ENCODE results near the gene SMDT1.

Gene SMDT1

DNA sequence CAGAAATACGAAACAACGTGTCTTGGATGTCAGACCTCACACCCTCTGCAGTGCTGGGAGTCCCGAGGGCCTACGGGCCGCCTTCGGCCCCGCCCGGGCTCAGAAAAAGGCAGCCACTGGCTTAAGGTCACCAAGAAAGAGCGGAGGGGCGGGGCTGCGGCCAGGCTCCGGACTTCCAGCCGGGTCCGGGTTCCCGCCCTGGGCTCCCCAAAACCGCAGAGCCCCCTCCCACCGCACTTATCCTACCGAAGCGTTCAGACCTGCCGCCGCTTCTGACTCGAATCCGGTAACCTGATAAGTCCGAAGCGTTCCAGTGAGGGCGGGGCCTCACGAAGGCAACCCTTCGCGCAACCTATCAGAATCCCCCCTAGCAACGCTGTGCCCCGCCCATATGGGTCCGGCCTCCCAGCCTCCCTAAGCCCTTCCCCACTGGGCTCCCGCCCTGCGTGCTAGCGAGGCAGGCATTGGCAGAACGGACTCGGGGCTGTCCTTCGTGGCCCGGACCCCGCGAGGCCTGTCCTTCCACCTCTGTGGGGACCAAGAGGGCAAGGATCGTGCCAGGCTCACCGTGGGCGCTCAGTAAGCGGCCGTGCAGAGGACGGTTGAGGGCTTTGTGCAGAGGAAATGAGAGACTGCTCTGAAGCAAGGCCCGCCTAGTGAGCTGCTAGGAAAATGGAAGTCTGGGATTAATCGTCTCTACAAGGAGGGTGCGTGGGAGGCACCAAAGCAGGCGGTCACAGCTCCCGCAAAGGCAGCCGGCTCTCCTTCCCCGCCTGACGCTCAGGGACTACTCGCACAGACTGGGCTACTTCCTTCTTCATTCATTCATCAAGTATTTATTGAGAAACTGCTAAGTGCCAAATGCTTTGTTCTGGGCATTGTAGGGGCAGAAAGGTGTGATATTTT is 8.7 kb upstream of the SMDT1 start, which contains the start of gene NAGA (continued):
- TF ChIP-seq, protein P1, sequence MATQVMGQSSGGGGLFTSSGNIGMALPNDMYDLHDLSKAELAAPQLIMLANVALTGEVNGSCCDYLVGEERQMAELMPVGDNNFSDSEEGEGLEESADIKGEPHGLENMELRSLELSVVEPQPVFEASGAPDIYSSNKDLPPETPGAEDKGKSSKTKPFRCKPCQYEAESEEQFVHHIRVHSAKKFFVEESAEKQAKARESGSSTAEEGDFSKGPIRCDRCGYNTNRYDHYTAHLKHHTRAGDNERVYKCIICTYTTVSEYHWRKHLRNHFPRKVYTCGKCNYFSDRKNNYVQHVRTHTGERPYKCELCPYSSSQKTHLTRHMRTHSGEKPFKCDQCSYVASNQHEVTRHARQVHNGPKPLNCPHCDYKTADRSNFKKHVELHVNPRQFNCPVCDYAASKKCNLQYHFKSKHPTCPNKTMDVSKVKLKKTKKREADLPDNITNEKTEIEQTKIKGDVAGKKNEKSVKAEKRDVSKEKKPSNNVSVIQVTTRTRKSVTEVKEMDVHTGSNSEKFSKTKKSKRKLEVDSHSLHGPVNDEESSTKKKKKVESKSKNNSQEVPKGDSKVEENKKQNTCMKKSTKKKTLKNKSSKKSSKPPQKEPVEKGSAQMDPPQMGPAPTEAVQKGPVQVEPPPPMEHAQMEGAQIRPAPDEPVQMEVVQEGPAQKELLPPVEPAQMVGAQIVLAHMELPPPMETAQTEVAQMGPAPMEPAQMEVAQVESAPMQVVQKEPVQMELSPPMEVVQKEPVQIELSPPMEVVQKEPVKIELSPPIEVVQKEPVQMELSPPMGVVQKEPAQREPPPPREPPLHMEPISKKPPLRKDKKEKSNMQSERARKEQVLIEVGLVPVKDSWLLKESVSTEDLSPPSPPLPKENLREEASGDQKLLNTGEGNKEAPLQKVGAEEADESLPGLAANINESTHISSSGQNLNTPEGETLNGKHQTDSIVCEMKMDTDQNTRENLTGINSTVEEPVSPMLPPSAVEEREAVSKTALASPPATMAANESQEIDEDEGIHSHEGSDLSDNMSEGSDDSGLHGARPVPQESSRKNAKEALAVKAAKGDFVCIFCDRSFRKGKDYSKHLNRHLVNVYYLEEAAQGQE (tag by site-specific recombination; IDR thresholded peaks at IDR 0.05): no peak
- TF ChIP-seq, protein P2, sequence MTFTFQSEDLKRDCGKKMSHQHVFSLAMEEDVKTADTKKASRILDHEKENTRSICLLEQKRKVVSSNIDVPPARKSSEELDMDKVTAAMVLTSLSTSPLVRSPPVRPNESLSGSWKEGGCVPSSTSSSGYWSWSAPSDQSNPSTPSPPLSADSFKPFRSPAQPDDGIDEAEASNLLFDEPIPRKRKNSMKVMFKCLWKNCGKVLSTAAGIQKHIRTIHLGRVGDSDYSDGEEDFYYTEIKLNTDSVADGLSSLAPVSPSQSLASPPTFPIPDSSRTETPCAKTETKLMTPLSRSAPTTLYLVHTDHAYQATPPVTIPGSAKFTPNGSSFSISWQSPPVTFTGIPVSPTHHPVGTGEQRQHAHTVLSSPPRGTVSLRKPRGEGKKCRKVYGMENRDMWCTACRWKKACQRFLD (tag by site-specific recombination; IDR thresholded peaks at IDR 0.05): no peak
- TF ChIP-seq ZFP3 (tag by site-specific recombination; IDR thresholded peaks at IDR 0.05; ENCODE audit: low read depth): no peak
- no peak for TF ChIP-seq SCRT2 (tag by site-specific recombination; IDR thresholded peaks at IDR 0.05)
- TF ChIP-seq, protein P3, sequence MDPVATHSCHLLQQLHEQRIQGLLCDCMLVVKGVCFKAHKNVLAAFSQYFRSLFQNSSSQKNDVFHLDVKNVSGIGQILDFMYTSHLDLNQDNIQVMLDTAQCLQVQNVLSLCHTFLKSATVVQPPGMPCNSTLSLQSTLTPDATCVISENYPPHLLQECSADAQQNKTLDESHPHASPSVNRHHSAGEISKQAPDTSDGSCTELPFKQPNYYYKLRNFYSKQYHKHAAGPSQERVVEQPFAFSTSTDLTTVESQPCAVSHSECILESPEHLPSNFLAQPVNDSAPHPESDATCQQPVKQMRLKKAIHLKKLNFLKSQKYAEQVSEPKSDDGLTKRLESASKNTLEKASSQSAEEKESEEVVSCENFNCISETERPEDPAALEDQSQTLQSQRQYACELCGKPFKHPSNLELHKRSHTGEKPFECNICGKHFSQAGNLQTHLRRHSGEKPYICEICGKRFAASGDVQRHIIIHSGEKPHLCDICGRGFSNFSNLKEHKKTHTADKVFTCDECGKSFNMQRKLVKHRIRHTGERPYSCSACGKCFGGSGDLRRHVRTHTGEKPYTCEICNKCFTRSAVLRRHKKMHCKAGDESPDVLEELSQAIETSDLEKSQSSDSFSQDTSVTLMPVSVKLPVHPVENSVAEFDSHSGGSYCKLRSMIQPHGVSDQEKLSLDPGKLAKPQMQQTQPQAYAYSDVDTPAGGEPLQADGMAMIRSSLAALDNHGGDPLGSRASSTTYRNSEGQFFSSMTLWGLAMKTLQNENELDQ (tag by site-specific recombination; IDR thresholded peaks at IDR 0.05; ENCODE audit: low read depth): no peak
- TF ChIP-seq, protein P4, sequence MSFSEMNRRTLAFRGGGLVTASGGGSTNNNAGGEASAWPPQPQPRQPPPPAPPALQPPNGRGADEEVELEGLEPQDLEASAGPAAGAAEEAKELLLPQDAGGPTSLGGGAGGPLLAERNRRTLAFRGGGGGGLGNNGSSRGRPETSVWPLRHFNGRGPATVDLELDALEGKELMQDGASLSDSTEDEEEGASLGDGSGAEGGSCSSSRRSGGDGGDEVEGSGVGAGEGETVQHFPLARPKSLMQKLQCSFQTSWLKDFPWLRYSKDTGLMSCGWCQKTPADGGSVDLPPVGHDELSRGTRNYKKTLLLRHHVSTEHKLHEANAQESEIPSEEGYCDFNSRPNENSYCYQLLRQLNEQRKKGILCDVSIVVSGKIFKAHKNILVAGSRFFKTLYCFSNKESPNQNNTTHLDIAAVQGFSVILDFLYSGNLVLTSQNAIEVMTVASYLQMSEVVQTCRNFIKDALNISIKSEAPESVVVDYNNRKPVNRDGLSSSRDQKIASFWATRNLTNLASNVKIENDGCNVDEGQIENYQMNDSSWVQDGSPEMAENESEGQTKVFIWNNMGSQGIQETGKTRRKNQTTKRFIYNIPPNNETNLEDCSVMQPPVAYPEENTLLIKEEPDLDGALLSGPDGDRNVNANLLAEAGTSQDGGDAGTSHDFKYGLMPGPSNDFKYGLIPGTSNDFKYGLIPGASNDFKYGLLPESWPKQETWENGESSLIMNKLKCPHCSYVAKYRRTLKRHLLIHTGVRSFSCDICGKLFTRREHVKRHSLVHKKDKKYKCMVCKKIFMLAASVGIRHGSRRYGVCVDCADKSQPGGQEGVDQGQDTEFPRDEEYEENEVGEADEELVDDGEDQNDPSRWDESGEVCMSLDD (tag by site-specific recombination; IDR thresholded peaks at IDR 0.05): peak; percentile 78; the same call in 1 of the 2 replicates
- TF ChIP-seq ZNF510 (tag by site-specific recombination; IDR thresholded peaks at IDR 0.05; ENCODE audit: insufficient replicate concordance): no peak
- TF ChIP-seq ZNF37A (tag by site-specific recombination; IDR thresholded peaks at IDR 0.05): no peak
- no peak for TF ChIP-seq ZNF768 (tag by site-specific recombination; IDR thresholded peaks at IDR 0.05)
- TF ChIP-seq ZNF114 (tag by site-specific recombination; IDR thresholded peaks at IDR 0.05): no peak
- TF ChIP-seq ZNF747 (tag by site-specific recombination; IDR thresholded peaks at IDR 0.05): no peak
- no peak for TF ChIP-seq ZNF398 (tag by site-specific recombination; IDR thresholded peaks at IDR 0.05)
- no peak for TF ChIP-seq ZNF776 (tag by site-specific recombination; IDR thresholded peaks at IDR 0.05; ENCODE audit: borderline replicate concordance)
- TF ChIP-seq, protein P5, sequence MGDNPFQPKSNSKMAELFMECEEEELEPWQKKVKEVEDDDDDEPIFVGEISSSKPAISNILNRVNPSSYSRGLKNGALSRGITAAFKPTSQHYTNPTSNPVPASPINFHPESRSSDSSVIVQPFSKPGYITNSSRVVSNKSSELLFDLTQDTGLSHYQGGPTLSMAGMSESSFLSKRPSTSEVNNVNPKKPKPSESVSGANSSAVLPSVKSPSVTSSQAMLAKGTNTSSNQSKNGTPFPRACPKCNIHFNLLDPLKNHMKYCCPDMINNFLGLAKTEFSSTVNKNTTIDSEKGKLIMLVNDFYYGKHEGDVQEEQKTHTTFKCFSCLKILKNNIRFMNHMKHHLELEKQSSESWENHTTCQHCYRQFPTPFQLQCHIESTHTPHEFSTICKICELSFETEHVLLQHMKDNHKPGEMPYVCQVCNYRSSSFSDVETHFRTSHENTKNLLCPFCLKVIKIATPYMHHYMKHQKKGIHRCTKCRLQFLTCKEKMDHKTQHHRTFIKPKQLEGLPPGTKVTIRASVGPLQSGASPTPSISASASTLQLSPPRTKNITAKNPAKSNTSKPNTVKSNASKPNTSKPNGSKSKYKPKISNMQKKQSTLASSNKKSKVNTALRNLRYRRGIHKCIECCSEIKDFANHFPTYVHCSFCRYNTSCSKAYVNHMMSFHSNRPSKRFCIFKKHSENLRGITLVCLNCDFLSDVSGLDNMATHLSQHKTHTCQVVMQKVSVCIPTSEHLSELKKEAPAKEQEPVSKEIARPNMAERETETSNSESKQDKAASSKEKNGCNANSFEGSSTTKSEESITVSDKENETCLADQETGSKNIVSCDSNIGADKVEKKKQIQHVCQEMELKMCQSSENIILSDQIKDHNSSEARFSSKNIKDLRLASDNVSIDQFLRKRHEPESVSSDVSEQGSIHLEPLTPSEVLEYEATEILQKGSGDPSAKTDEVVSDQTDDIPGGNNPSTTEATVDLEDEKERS (tag by site-specific recombination; IDR thresholded peaks at IDR 0.05): no peak
- TF ChIP-seq ZNF324 (tag by site-specific recombination; IDR thresholded peaks at IDR 0.05): no peak
- peak; percentile 90 for TF ChIP-seq ZNF76 (tag by site-specific recombination; IDR thresholded peaks at IDR 0.05; ENCODE audit: borderline replicate concordance, low read depth)
- TF ChIP-seq MYNN (tag by site-specific recombination; IDR thresholded peaks at IDR 0.05; ENCODE audit: borderline replicate concordance): no peak
- TF ChIP-seq ZNF596 (tag by site-specific recombination; IDR thresholded peaks at IDR 0.05): no peak
- peak; percentile 53; the same call in 1 of the 2 replicates for TF ChIP-seq YY1 (tag by site-specific recombination; IDR thresholded peaks at IDR 0.05)
- no peak for TF ChIP-seq ZNF211 (tag by site-specific recombination; IDR thresholded peaks at IDR 0.05; ENCODE audit: low read depth)
- TF ChIP-seq ZIC2 (tag by site-specific recombination; IDR thresholded peaks at IDR 0.05): peak; percentile 73
- TF ChIP-seq ZBTB26 (tag by site-specific recombination; optimal IDR thresholded peaks at IDR 0.05): peak; percentile 44
